ENCODE measurements around the gene DHX35.
"Not testable (repeated sequence)": the region's sequence is repeated elsewhere in the genome, so short reads cannot be mapped to it uniquely, and the experiment has no call there.

Gene DHX35

DNA sequence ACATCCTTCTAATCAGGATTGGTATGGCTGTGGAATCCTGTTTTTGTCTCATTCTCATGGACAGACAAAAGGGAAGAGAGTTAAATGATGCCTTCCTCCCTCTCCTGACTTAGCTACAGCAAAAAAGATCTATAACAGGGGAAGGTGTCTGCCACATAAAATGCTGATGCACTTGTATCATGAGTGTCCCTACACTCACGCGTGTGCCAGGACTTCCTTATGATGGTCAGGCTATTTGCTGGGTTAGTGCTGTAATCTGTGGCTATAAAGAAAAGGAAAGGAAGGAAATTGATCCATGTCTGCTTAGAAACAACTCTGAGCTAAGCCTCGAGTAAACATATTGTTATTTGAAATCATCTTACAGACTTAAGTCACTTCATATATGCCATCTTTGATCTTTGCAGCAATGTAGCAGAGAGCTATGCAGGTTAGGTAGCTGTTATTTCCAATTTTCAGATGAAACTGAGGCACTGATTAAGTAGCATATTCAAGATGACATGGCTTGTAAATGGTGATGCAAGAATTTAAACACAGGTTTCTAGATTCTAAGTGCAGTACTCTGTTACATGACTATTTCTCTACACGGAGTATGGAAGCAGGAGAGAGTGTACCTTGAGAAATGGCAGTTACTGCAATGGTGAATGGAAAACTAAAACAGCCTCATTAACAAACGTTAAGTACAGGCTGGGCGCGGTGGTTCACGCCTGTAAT lies 8.4 kb upstream of the DHX35 start:
- Histone ChIP-seq H3K9ac (ENCODE audit: low read length) (no peak overlapping the region), H3K4me3 (ENCODE audit: low read depth, low read length, poor library complexity, severe bottlenecking) (no peak overlapping the region), H3K27me3 (ENCODE audit: insufficient read depth, low read length) (no peaks in the 10 kb centered on the region), H4K20me1 (ENCODE audit: insufficient read depth, low read length) (no peaks in the 10 kb centered on the region), H3K4me1 (ENCODE audit: insufficient read depth, low read length, severe bottlenecking) (no peaks in the 10 kb centered on the region), H3K9me3 (ENCODE audit: low read length) (no peaks in the 10 kb centered on the region), H3K79me2 (ENCODE audit: insufficient read depth, low read length) (no peaks in the 10 kb centered on the region), H3K4me2 (ENCODE audit: low read length) (no peak overlapping the region), H3K36me3 (ENCODE audit: insufficient read depth, low read length) (peaks cover 61% of the 10 kb centered on the region), H3K9me2 (ENCODE audit: low read depth, low read length) (no peaks in the 10 kb centered on the region), H3K27ac (ENCODE audit: low read depth, low read length, poor library complexity, severe bottlenecking) (no peak overlapping the region), H3F3A (ENCODE audit: insufficient read depth, low read length) (no peaks in the 10 kb centered on the region; the same call in 1 of the 2 replicates), H2AFZ (ENCODE audit: low read length) (no peak overlapping the region)
- no peak for TF ChIP-seq EZH2 (IDR thresholded peaks at IDR 0.05; ENCODE audit: borderline replicate concordance, low read length)
- TF ChIP-seq, protein P1, sequence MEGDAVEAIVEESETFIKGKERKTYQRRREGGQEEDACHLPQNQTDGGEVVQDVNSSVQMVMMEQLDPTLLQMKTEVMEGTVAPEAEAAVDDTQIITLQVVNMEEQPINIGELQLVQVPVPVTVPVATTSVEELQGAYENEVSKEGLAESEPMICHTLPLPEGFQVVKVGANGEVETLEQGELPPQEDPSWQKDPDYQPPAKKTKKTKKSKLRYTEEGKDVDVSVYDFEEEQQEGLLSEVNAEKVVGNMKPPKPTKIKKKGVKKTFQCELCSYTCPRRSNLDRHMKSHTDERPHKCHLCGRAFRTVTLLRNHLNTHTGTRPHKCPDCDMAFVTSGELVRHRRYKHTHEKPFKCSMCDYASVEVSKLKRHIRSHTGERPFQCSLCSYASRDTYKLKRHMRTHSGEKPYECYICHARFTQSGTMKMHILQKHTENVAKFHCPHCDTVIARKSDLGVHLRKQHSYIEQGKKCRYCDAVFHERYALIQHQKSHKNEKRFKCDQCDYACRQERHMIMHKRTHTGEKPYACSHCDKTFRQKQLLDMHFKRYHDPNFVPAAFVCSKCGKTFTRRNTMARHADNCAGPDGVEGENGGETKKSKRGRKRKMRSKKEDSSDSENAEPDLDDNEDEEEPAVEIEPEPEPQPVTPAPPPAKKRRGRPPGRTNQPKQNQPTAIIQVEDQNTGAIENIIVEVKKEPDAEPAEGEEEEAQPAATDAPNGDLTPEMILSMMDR (IDR thresholded peaks at IDR 0.05; ENCODE audit: low read length) = no peak

DNA sequence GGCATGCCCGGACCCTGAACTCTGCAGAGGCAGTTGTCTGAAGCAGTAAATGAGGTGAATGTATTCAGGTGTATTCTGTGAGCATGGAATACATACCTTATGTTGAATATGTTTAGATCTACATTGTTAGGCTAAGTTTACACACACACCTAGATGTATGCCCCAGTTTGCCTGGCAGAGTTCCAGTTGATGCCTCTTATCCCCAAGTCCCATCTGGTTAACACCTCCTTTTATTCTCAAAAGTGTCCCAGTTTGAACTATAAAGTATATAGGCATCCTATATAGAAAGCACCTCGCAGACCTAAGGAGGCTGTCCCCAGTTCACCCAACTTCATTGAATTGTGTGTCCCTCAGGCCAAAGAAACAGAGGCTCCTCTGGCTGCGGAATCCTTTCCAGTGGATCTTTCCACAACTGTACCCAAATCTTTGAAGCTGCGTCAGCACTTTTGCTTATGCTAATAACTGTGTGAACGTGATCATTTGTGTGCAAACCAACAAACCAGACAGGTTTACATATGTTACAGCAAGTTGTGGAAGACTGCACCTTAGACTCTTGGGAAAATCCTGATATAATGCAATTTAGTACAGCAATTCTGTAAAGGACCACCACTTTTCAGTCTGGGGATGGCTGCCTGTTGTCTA lies 4.8 kb upstream of the DHX35 start:
- H3K9me3 ChIP-seq (ENCODE audit: low read length) = no peaks in the 10 kb centered on the region
- H3K9ac ChIP-seq (ENCODE audit: low read length) = no peak overlapping the region
- no peaks in the 10 kb centered on the region for H3K27me3 ChIP-seq (ENCODE audit: insufficient read depth, low read length)
- H3K79me2 ChIP-seq (ENCODE audit: insufficient read depth, low read length) = no peaks in the 10 kb centered on the region
- peaks cover 26% of the 10 kb centered on the region for H3K36me3 ChIP-seq (ENCODE audit: insufficient read depth, low read length)
- H3K4me2 ChIP-seq (ENCODE audit: low read length) = no peak overlapping the region
- H3K4me3 ChIP-seq (ENCODE audit: low read depth, low read length, poor library complexity, severe bottlenecking) = no peak overlapping the region
- H3K4me1 ChIP-seq (ENCODE audit: insufficient read depth, low read length, severe bottlenecking) = peaks cover 11% of the 10 kb centered on the region
- no peak overlapping the region for H2AFZ ChIP-seq (ENCODE audit: low read length)
- H3F3A ChIP-seq (ENCODE audit: insufficient read depth, low read length) = peaks cover 3% of the 10 kb centered on the region; the same call in 1 of the 2 replicates
- H3K27ac ChIP-seq (ENCODE audit: low read depth, low read length, poor library complexity, severe bottlenecking) = no peak overlapping the region
- TF ChIP-seq, protein P1 (IDR thresholded peaks at IDR 0.05; ENCODE audit: low read length) = no peak
- H3K9me2 ChIP-seq (ENCODE audit: low read depth, low read length) = no peaks in the 10 kb centered on the region
- H4K20me1 ChIP-seq (ENCODE audit: insufficient read depth, low read length) = no peaks in the 10 kb centered on the region

DNA sequence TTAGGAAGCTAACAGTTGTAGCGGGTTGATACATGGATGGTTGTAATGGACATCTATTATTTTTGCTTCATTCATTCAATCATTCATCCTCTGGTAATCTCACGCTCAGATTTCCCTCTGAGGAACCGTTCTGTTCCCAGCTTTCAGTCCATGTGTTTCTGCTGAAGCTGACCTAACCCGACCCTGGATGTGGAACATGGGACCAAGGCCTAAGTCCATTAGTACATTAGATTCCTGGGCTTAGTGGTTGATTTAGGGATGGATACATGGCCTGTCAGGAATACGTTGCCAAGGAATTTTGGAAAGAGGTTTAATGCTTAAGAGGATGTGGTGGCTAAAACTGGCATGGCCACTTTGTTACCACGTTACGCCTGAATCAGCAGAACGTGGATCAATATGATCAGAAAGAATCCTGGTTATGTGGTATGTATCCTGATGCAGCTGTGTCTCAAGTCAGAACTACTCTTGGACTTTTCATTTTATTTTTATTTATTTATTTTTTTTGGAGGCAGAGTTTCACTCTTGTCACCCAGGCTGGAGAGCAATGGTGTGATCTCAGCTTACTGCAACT lies 4.1 kb upstream of the DHX35 start:
- peaks cover 5% of the 10 kb centered on the region for H3K79me2 ChIP-seq (ENCODE audit: insufficient read depth, low read length)
- no peaks in the 10 kb centered on the region for H3K9me2 ChIP-seq (ENCODE audit: low read depth, low read length)
- no peak overlapping the region for H2AFZ ChIP-seq (ENCODE audit: low read length)
- peaks cover 3% of the 10 kb centered on the region; the same call in 1 of the 2 replicates for H3F3A ChIP-seq (ENCODE audit: insufficient read depth, low read length)
- no peak overlapping the region for H3K27ac ChIP-seq (ENCODE audit: low read depth, low read length, poor library complexity, severe bottlenecking)
- peaks cover 20% of the 10 kb centered on the region for H3K36me3 ChIP-seq (ENCODE audit: insufficient read depth, low read length)
- no peak overlapping the region for H3K4me3 ChIP-seq (ENCODE audit: low read depth, low read length, poor library complexity, severe bottlenecking)
- H3K9ac ChIP-seq (ENCODE audit: low read length) = no peak overlapping the region
- H3K4me2 ChIP-seq (ENCODE audit: low read length) = no peak overlapping the region
- H4K20me1 ChIP-seq (ENCODE audit: insufficient read depth, low read length) = no peaks in the 10 kb centered on the region
- no peak for TF ChIP-seq EZH2 (IDR thresholded peaks at IDR 0.05; ENCODE audit: borderline replicate concordance, low read length)
- TF ChIP-seq, protein P1 (IDR thresholded peaks at IDR 0.05; ENCODE audit: low read length) = no peak
- no peaks in the 10 kb centered on the region for H3K9me3 ChIP-seq (ENCODE audit: low read length)
- no peaks in the 10 kb centered on the region for H3K27me3 ChIP-seq (ENCODE audit: insufficient read depth, low read length)
- H3K4me1 ChIP-seq (ENCODE audit: insufficient read depth, low read length, severe bottlenecking) = peaks cover 16% of the 10 kb centered on the region

DNA sequence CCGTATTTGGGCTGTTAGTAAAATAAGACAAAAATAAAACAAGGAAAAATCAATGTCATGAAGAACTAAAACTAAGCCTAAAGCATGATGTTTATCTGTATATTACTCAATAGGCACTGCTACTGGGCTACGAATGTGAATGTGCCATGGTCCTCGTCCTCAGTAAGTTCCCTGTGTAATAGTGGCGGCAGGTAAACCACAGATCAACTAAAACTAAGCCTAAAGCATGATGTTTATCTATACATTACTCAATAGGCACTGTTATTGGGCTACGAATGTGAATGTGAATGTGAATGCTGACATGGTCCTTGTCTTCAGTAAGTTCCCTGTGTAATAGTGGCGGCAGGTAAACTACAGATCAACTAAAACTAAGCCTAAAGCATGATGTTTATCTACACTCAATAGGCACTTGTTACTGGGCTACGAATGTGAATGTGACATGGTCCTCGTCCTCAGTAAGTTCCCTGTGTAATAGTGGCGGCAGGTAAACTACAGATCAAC lies 1.9 kb upstream of the DHX35 start:
- not testable (repeated sequence) for H4K20me1 ChIP-seq (ENCODE audit: insufficient read depth, low read length); H3K27ac ChIP-seq (ENCODE audit: low read depth, low read length, poor library complexity, severe bottlenecking); H3K9me2 ChIP-seq (ENCODE audit: low read depth, low read length); H3K9ac ChIP-seq (ENCODE audit: low read length); H2AFZ ChIP-seq (ENCODE audit: low read length); H3K4me2 ChIP-seq (ENCODE audit: low read length); H3K27me3 ChIP-seq (ENCODE audit: insufficient read depth, low read length); H3K79me2 ChIP-seq (ENCODE audit: insufficient read depth, low read length); H3K36me3 ChIP-seq (ENCODE audit: insufficient read depth, low read length); H3K9me3 ChIP-seq (ENCODE audit: low read length); H3F3A ChIP-seq (ENCODE audit: insufficient read depth, low read length); H3K4me3 ChIP-seq (ENCODE audit: low read depth, low read length, poor library complexity, severe bottlenecking)
- peaks cover 24% of the 10 kb centered on the region for H3K4me1 ChIP-seq (ENCODE audit: insufficient read depth, low read length, severe bottlenecking)

Data from OCI-LY1 (cell line).